Uterus (tissue), 4 donors: Measurements from ENCODE around the gene ZBTB40. TPM values are rescaled to one million over a fixed set of nuclear protein-coding genes. Genes with fewer than 3 reads are reported as not detected.

ENCODE experiments used
- DNase-seq, 2 donors: peaks; one replicate each; pipeline ENCODE4 v3.0.0-alpha.2; 2019 to 2020
- H3K27ac ChIP-seq, 2 donors: fragments of 200-600 bp; sonication (generic); 1 replicate in 1 of 2; 2 replicates in 1 of 2; pipeline ENCODE4 v1.5.1; 2016 to 2018
- H3K27me3 ChIP-seq, 2 donors: fragments of 200-600 bp; sonication (generic); one replicate each; pipeline ENCODE4 v1.5.1; 2018 to 2019; ENCODE audit warnings: control low read depth in 1 of 2
- H3K36me3 ChIP-seq, 2 donors: fragments of 200-600 bp; sonication (generic); one replicate each; pipeline ENCODE4 v1.5.1; 2019; ENCODE audit warnings: control low read depth in 1 of 2
- H3K4me1 ChIP-seq, 2 donors: fragments of 200-600 bp; sonication (generic); one replicate each; pipeline ENCODE4 v1.5.1; 2018 to 2019; ENCODE audit warnings: control low read depth in 1 of 2
- H3K4me3 ChIP-seq, 2 donors: fragments of 200-600 bp; sonication (generic); 1 replicate in 1 of 2; 2 replicates in 1 of 2; pipeline ENCODE4 v1.5.1; 2018 to 2019; ENCODE audit warnings: mild to moderate bottlenecking in 1 of 2
- H3K9me3 ChIP-seq, 2 donors: fragments of 200-600 bp; sonication (generic); one replicate each; pipeline ENCODE4 v1.5.1; 2019; ENCODE audit warnings: control low read depth in 1 of 2
- CTCF ChIP-seq, 4 experiments: fragments of 200-600 bp in 2 of 4; fragments of 450-650 bp in 2 of 4; sonication (generic) in 2 of 4; IDR thresholded peaks; one replicate each; pipeline ENCODE4 v1.5.1; 2016 to 2019; ENCODE audit warnings: antibody characterized with exemption in 4 of 4, mild to moderate bottlenecking in 2 of 4, moderate library complexity in 1 of 4
- POLR2A ChIP-seq, 2 donors: fragments of 450-650 bp; IDR thresholded peaks; one replicate each; pipeline ENCODE4 v1.6.1; 2016; ENCODE audit warnings: antibody characterized with exemption in 2 of 2, mild to moderate bottlenecking in 1 of 2, moderate library complexity in 1 of 2
- intact Hi-C: fragments of 100-400 bp; cut with DNase I; formaldehyde crosslinking; loops from one replicate; pipeline ENCODE4 v1.15.1; 2023; ENCODE audit warnings: low total_unique reads
- total RNA-seq, 4 donors: library from RNA; depleted of rRNA in 3 of 4; stranded (reverse); fragments of >200 nt in 3 of 4; gene quantifications; one replicate each; pipeline versions ENCODE4 v1.1.0 to v1.2.4, GENCODE V29; 2014 to 2023
- donor health status: DM: yes; HTN: yes; CAD: no.

The ZBTB40 gene
- total RNA-seq, 4 donors from 2014 or later = 8.2 to 34.2 (median 16.6) TPM

- no peak for DNase-seq
- Histone ChIP-seq H3K4me1 (no peaks in the 10 kb centered on the region), H3K36me3 (no peaks in the 10 kb centered on the region), H3K4me3 (no peak overlapping the region), H3K27me3 (no peaks in the 10 kb centered on the region), H3K9me3 (no peaks in the 10 kb centered on the region), H3K27ac (no peak overlapping the region)
- intact Hi-C loops = no loop called here
- TF ChIP-seq POLR2A (IDR thresholded peaks at IDR 0.05) = no peak
- TF ChIP-seq CTCF (IDR thresholded peaks at IDR 0.05) = no peak
Measured at GRCh38 chr1:22550021-22550420, 98.4 kb downstream of the ZBTB40 start.

GRCh38 chr1:22551591-22551990 is 99.9 kb downstream of the ZBTB40 start:
- Histone ChIP-seq H3K4me3 (no peak overlapping the region), H3K27me3 (no peaks in the 10 kb centered on the region)
- intact Hi-C loops = no loop called here

GRCh38 chr1:22552021-22552420 is 100.4 kb downstream of the ZBTB40 start:
- Histone ChIP-seq H3K27ac (no peak overlapping the region), H3K4me1 (no peaks in the 10 kb centered on the region), H3K27me3 (no peaks in the 10 kb centered on the region), H3K4me3 (no peak overlapping the region), H3K36me3 (no peaks in the 10 kb centered on the region), H3K9me3 (no peaks in the 10 kb centered on the region)
- DNase-seq = no peak
- intact Hi-C loops = no loop called here
- TF ChIP-seq POLR2A (IDR thresholded peaks at IDR 0.05) (no peak), CTCF (IDR thresholded peaks at IDR 0.05) (no peak)

More at GRCh38 chr1:22551591-22551990, 99.9 kb downstream of the ZBTB40 start:
- Histone ChIP-seq H3K4me1 (no peaks in the 10 kb centered on the region), H3K9me3 (no peaks in the 10 kb centered on the region), H3K36me3 (no peaks in the 10 kb centered on the region), H3K27ac (no peak overlapping the region)
- DNase-seq = no peak
- TF ChIP-seq CTCF (IDR thresholded peaks at IDR 0.05) (no peak), POLR2A (IDR thresholded peaks at IDR 0.05) (no peak)

GRCh38 chr1:22553104-22553880 is 101.6 kb downstream of the ZBTB40 start:
- Histone ChIP-seq H3K27ac (no peak overlapping the region), H3K36me3 (no peaks in the 10 kb centered on the region), H3K4me1 (no peaks in the 10 kb centered on the region), H3K9me3 (no peaks in the 10 kb centered on the region), H3K4me3 (no peak overlapping the region), H3K27me3 (no peaks in the 10 kb centered on the region)
- intact Hi-C loops = no loop called here
- no peak for DNase-seq
- TF ChIP-seq POLR2A (IDR thresholded peaks at IDR 0.05) (no peak), CTCF (IDR thresholded peaks at IDR 0.05) (no peak)

- no peaks in the 10 kb centered on the region for H3K4me1 ChIP-seq
Measured at GRCh38 chr1:22553991-22554522, 102.4 kb downstream of the ZBTB40 start.

More at GRCh38 chr1:22553991-22554522, 102.4 kb downstream of the ZBTB40 start:
- no peak for TF ChIP-seq CTCF (IDR thresholded peaks at IDR 0.05)
- TF ChIP-seq POLR2A (IDR thresholded peaks at IDR 0.05) = no peak
- intact Hi-C loops = no loop called here
- H3K36me3 ChIP-seq = no peaks in the 10 kb centered on the region
- H3K27ac ChIP-seq = no peak overlapping the region
- no peak for DNase-seq
- H3K4me3 ChIP-seq = no peak overlapping the region
- no peaks in the 10 kb centered on the region for H3K27me3 ChIP-seq
- no peaks in the 10 kb centered on the region for H3K9me3 ChIP-seq
